AG09319 (cell line): ENCODE data around the gene PRR12.

Source experiments
- DNase-seq: peaks from one replicate; pipeline ENCODE4 v3.0.0-alpha.2; 2010; ENCODE audit warnings: low read depth; ENCODE audit errors: extremely low read depth
- TF ChIP-seq, protein P1 (sequence below): IDR thresholded peaks from 2 replicates; pipeline ENCODE4 v1.5.1; 2011; ENCODE audit warnings: low read depth, mild to moderate bottlenecking, inconsistent platforms, low read length, moderate library complexity

The PRR12 gene

DNA sequence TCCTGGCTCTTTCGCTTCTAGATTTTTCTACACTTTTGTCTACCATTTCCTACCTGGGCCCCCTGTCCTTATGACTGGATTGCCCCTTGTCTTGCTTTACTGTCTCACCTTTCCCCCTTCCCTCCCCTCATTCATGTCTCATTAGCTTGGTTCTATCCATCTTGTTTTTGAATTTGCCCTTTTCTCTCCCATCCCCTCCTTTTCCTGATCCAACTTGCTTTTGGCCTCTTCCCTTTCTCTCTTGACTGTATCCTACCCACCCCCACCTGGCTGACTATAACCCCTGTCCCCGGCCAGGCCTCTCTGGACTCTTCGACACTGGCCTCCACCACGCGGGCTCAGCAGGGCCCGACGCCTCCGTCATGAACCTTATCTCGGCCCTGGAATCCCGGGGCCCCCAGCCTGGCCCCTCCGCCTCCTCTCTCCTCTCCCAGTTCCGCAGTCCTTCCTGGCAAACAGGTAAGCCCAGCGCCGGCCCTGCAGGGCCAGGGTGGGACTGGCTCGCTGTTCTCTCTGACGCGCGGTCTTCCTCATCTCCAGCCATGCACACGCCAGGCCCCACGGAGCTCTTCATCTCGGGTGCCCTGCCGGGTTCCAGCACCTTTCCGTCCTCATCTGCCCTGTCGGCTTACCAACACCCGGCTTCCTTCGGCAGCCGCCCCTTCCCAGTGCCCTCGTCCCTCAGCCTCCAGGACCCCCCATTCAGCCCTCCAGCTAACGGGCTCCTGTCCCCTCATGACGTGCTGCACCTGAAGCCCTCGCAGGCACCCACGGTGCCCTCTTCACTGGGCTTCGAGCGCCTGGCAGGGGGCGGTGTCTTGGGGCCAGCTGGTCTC, 3.4 kb downstream of the PRR12 start:
- TF ChIP-seq, protein P1, sequence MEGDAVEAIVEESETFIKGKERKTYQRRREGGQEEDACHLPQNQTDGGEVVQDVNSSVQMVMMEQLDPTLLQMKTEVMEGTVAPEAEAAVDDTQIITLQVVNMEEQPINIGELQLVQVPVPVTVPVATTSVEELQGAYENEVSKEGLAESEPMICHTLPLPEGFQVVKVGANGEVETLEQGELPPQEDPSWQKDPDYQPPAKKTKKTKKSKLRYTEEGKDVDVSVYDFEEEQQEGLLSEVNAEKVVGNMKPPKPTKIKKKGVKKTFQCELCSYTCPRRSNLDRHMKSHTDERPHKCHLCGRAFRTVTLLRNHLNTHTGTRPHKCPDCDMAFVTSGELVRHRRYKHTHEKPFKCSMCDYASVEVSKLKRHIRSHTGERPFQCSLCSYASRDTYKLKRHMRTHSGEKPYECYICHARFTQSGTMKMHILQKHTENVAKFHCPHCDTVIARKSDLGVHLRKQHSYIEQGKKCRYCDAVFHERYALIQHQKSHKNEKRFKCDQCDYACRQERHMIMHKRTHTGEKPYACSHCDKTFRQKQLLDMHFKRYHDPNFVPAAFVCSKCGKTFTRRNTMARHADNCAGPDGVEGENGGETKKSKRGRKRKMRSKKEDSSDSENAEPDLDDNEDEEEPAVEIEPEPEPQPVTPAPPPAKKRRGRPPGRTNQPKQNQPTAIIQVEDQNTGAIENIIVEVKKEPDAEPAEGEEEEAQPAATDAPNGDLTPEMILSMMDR: no peak
- DNase-seq: no peak

DNA sequence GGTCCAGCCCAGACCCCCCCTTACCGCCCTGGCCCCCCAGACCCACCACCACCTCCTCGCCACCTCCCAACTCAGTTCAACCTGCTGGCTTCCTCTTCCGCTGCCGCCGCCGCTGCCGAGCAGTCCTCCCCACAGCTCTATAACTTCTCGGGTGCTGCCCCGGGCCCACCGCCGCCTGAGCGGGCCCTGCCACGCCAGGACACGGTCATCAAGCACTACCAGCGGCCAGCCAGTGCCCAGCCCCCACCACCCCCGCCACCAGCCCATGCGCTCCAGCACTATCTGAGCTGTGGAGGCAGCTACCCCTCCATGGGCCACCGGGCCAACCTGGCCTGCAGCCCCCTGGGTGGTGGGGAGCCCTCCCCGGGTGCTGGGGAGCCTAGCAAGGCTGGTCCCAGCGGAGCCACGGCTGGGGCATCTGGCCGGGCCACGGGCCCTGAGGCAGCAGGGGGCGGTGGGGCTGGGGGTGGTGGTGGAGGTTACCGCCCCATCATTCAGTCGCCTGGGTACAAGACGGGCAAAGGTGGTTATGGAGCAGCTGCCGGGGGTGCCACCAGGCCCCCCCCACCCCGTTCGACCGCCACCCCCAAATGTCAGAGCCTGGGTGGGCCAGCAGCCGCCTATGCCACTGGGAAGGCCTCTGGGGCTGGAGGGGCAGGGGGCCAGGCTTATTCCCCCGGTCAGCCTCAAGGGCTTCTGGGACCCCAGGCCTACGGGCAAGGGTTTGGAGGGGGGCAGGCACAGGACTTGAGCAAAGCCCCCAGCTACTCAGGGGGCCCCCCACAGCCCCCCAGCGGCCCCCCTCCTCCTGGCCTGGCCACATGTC, 4.2 kb downstream of the PRR12 start:
- TF ChIP-seq, protein P1: no peak
- no peak for DNase-seq

DNA sequence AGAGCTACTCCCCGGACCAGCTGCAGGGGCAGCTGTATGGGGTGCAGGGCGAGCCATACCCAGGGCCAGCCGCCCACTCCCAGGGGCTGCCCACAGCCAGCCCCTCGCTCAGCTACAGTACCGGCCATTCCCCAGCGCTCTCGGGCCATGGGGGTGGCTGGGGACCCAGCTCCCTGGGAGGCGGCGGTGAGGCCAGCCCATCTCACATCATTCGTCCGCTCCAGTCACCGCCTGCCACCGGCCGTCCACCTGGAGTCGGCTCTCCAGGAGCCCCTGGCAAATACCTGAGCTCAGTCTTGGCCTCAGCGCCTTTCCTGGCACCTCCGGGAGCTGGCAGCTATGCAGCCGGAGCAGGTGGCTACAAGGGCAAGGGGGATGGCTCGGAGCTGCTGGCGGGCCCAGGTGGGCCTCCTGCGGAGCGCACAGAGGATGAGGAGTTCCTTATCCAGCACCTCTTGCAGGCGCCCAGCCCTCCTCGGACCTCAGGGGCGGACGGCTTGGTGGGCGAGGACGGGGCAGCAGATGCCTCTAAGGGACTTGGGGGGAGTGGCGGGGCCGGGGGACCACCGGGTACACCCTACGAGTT, 4.9 kb downstream of the PRR12 start:
- no peak for DNase-seq
- TF ChIP-seq, protein P1: no peak

DNA sequence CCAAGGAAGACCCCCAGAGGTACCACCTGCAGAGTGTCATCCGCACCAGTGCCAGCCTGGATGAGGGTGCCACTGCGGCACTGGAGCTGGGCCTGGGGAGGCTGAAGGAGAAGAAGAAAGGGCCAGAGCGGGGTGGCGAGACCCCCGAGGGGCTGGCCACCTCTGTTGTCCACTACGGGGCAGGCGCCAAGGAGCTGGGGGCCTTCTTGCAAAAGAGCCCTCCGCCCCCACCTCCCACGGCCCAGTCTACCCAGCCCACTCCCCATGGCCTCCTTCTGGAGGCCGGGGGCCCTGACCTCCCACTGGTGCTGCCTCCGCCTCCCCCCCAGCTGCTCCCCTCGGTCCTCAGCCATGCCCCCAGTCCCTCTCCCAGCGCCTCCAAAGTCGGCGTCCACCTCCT, 5.4 kb downstream of the PRR12 start:
- TF ChIP-seq, protein P1: no peak
- DNase-seq: no peak

DNA sequence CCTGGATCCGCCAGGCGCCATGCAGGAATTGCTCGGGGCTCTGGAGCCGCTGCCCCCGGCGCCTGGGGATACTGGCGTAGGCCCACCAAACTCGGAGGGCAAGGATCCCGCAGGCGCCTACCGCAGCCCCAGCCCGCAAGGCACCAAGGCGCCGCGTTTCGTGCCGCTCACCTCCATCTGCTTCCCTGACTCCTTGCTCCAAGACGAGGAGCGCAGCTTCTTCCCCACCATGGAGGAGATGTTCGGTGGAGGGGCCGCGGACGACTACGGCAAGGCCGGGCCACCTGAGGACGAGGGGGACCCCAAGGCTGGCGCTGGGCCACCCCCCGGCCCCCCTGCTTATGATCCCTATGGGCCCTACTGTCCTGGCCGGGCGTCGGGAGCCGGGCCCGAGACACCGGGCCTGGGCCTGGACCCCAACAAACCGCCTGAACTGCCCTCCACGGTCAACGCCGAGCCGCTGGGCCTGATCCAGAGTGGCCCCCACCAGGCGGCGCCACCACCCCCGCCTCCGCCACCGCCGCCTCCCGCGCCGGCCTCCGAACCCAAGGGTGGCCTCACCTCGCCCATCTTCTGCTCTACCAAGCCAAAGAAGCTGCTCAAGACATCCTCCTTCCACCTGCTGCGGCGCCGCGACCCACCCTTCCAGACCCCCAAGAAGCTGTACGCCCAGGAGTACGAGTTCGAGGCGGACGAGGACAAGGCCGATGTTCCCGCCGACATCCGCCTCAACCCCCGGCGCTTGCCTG, 6.1 kb downstream of the PRR12 start:
- TF ChIP-seq, protein P1: no peak
- no peak for DNase-seq

DNA sequence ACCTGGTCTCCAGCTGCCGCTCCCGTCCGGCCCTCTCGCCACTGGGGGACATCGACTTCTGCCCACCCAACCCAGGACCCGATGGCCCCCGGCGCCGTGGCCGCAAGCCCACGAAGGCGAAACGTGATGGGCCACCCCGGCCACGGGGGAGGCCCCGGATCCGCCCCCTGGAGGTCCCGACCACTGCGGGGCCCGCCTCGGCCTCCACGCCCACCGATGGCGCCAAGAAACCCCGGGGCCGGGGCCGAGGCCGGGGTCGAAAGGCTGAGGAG, 6.7 kb downstream of the PRR12 start:
- TF ChIP-seq, protein P1: no peak
- no peak for DNase-seq
